ENCODE data around the gene MRPL11. TPM values are rescaled to one million over a fixed set of nuclear protein-coding genes. Genes with fewer than 3 reads are reported as not detected.

Gene MRPL11
- polyA plus RNA-seq, 1 of the 3 experiments (the other 2 are of a cell fraction) = 45.6 TPM

DNA sequence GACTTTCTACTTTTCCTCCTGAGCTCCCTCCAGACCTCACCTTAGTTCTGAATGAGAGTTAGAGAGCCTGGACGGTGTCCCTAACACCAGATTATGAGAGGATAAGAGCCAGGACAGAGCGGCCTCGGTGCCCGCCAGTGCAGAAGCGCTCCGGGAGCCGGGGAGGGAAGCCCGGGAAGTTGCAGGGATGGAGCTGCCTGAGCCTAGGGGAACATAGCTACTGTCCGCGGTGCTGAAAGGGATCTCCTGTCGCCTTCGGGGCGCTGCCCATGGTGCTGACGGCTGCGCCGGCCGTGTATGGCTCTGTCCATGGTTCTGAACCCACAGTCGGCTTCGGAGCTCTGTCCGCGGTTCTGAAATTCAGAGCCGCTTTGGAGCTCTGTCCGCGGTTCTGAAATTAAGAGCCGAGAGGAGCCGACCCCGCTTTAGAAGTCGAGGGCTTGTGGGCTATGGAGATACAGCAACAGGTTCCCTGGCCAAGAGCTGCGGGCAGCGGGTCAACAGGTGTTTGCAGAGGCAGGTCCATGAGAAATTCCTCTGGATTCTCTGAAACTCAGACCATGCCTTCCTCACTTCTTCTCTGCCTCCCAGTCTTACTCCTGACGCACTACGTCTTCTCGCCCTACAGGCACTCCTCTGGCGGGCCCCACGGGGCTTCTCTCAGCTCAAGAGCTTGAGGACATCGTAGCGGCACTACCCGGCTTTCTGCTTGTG is 17.0 kb downstream of the MRPL11 start:
- ChIA-PET CTCF (interaction anchor here (0.6 to 22.6 kb wide), 8 partner anchors 5 to 158 kb away, joined by 3 to 617 read pairs (median 19); partner anchors contain the start of genes MRPL11 and NPAS4), POLR2A (interaction anchor here (0.9 to 1.1 kb wide), 2 partner anchors 10 to 86 kb away, joined by 3 to 4 read pairs; no protein-coding TSS in a partner anchor)
- 19% methylated on average over 26 of the region's 38 CpGs for WGBS (ENCODE audit: low lambda C conversion rate)

More for the DNA sequence above, 17.0 kb downstream of the MRPL11 start:
- peaks cover 21% of the 10 kb centered on the region for H3F3A ChIP-seq (replicated peaks; ENCODE audit: insufficient read depth)
- no peaks in the 10 kb centered on the region for H3K36me3 ChIP-seq (replicated peaks in 1 of 2; ENCODE audit: control insufficient read depth in 1 of 2, insufficient read depth in 2 of 2, low read length in 1 of 2)
- H3K9me2 ChIP-seq = no peaks in the 10 kb centered on the region
- peaks cover 32% of the 10 kb centered on the region for H4K20me1 ChIP-seq (ENCODE audit: insufficient read depth)
- peaks cover 4 to 14% of the 10 kb centered on the region in 2 experiments; a peak in 2 of 4 replicates for H3K4me1 ChIP-seq (ENCODE audit: control insufficient read depth in 1 of 2, insufficient read depth in 2 of 2, low read depth in 1 of 2, low read length in 1 of 2)
- no peak overlapping the region for H2AFZ ChIP-seq (ENCODE audit: low read depth)
- peak overlapping the region in 1 of 2 experiments; percentile 36; a peak in 1 of 4 replicates for H3K4me3 ChIP-seq (ENCODE audit: low read depth in 2 of 2, low read length in 1 of 2)
- H3K9me3 ChIP-seq = no peaks in the 10 kb centered on the region
- peaks cover 24% of the 10 kb centered on the region for H3K27me3 ChIP-seq (ENCODE audit: insufficient read depth)
- H3K79me2 ChIP-seq (ENCODE audit: insufficient read depth) = no peaks in the 10 kb centered on the region
- H3K4me2 ChIP-seq = peak overlapping the region; percentile 70; the same call in 1 of the 2 replicates
- TF ChIP-seq RCOR1 (IDR thresholded peaks at IDR 0.05; ENCODE audit: low read length) (peak; percentile 96), SIN3A (IDR thresholded peaks at IDR 0.05; ENCODE audit: borderline replicate concordance, low read depth, low read length) (peak; percentile 100), CHD2 (IDR thresholded peaks at IDR 0.05; ENCODE audit: low read length, partially characterized antibody) (peak; percentile 43), FOXJ3 (CRISPR knock-in tag; IDR thresholded peaks at IDR 0.05) (no peak), MEF2A (IDR thresholded peaks at IDR 0.05; ENCODE audit: borderline replicate concordance, low read depth) (peak; percentile 10; the same call in 1 of the 2 replicates), POLR2AphosphoS5 (IDR thresholded peaks at IDR 0.05; ENCODE audit: low read depth, low read length) (peak; percentile 48; the same call in 1 of the 2 replicates), REST (IDR thresholded peaks at IDR 0.05; ENCODE audit: low read depth, low read length) (peak; percentile 99), TAF1 (IDR thresholded peaks at IDR 0.05; ENCODE audit: borderline replicate concordance, low read depth, low read length) (peak; percentile 51; the same call in 1 of the 2 replicates), IRF3 (IDR thresholded peaks at IDR 0.05; ENCODE audit: low read depth, low read length) (no peak), MAX (IDR thresholded peaks at IDR 0.05; ENCODE audit: low read depth) (peak; percentile 92), TCF12 (IDR thresholded peaks at IDR 0.05) (peak; percentile 21; the same call in 1 of the 2 replicates)
- TF ChIP-seq, protein P1, sequence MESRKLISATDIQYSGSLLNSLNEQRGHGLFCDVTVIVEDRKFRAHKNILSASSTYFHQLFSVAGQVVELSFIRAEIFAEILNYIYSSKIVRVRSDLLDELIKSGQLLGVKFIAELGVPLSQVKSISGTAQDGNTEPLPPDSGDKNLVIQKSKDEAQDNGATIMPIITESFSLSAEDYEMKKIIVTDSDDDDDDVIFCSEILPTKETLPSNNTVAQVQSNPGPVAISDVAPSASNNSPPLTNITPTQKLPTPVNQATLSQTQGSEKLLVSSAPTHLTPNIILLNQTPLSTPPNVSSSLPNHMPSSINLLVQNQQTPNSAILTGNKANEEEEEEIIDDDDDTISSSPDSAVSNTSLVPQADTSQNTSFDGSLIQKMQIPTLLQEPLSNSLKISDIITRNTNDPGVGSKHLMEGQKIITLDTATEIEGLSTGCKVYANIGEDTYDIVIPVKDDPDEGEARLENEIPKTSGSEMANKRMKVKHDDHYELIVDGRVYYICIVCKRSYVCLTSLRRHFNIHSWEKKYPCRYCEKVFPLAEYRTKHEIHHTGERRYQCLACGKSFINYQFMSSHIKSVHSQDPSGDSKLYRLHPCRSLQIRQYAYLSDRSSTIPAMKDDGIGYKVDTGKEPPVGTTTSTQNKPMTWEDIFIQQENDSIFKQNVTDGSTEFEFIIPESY (IDR thresholded peaks at IDR 0.05; ENCODE audit: borderline replicate concordance, low read depth) = no peak
- DNase-seq = peak; percentile 82
- H3K27ac ChIP-seq (ENCODE audit: low read depth in 2 of 2, low read length in 1 of 2) = no peak overlapping the region
- no peak overlapping the region for H3K9ac ChIP-seq

Measured in SK-N-SH (cell line).